WERI-Rb-1 (cell line): ENCODE data around the gene TSSK6.

Source experiments
- DNase-seq: peaks from one replicate; pipeline ENCODE4 v3.0.0-alpha.2; 2020
- H3K27ac ChIP-seq: fragments of 250-450 bp; sonication (Bioruptor Pico); 2 replicates; pipeline ENCODE4 v1.5.1; 2020; ENCODE audit warnings: mild to moderate bottlenecking, moderate library complexity
- H3K27me3 ChIP-seq: fragments of 250-450 bp; sonication (Bioruptor Pico); 2 replicates; pipeline ENCODE4 v1.5.1; 2021; ENCODE audit warnings: mild to moderate bottlenecking, low read depth, moderate library complexity; ENCODE audit not compliant: insufficient read depth, severe bottlenecking
- H3K36me3 ChIP-seq: fragments of 250-450 bp; sonication (Bioruptor Pico); 2 replicates; pipeline ENCODE4 v1.5.1; 2020; ENCODE audit warnings: mild to moderate bottlenecking, moderate library complexity
- H3K4me3 ChIP-seq: 2 replicates; pipeline ENCODE4 v1.5.1; 2011; ENCODE audit warnings: low read depth, mild to moderate bottlenecking, control low read depth, low read length
- H3K9me3 ChIP-seq: fragments of 250-450 bp; sonication (Bioruptor Pico); 2 replicates; pipeline ENCODE4 v1.5.1; 2021; ENCODE audit warnings: mild to moderate bottlenecking, moderate library complexity; ENCODE audit not compliant: severe bottlenecking
- TF ChIP-seq, protein P1 (sequence below): IDR thresholded peaks from 2 replicates; pipeline ENCODE4 v1.5.1; 2011; ENCODE audit warnings: low read depth, mild to moderate bottlenecking, control low read depth, inconsistent platforms, low read length

The TSSK6 gene

GRCh38 chr19:19470579-19470978, 44.8 kb downstream of the TSSK6 start:
- H3K36me3 ChIP-seq: peaks cover 51% of the 10 kb centered on the region
- DNase-seq: no peak

GRCh38 chr19:19468424-19469050, 46.8 kb downstream of the TSSK6 start:
- TF ChIP-seq, protein P1, sequence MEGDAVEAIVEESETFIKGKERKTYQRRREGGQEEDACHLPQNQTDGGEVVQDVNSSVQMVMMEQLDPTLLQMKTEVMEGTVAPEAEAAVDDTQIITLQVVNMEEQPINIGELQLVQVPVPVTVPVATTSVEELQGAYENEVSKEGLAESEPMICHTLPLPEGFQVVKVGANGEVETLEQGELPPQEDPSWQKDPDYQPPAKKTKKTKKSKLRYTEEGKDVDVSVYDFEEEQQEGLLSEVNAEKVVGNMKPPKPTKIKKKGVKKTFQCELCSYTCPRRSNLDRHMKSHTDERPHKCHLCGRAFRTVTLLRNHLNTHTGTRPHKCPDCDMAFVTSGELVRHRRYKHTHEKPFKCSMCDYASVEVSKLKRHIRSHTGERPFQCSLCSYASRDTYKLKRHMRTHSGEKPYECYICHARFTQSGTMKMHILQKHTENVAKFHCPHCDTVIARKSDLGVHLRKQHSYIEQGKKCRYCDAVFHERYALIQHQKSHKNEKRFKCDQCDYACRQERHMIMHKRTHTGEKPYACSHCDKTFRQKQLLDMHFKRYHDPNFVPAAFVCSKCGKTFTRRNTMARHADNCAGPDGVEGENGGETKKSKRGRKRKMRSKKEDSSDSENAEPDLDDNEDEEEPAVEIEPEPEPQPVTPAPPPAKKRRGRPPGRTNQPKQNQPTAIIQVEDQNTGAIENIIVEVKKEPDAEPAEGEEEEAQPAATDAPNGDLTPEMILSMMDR: no peak
- Histone ChIP-seq H3K27ac (no peak overlapping the region), H3K27me3 (no peaks in the 10 kb centered on the region), H3K36me3 (peaks cover 47% of the 10 kb centered on the region), H3K4me3 (no peak overlapping the region), H3K9me3 (peaks cover 17% of the 10 kb centered on the region)
- DNase-seq: no peak

More at GRCh38 chr19:19470579-19470978, 44.8 kb downstream of the TSSK6 start:
- Histone ChIP-seq H3K27ac (no peak overlapping the region), H3K4me3 (no peak overlapping the region), H3K27me3 (no peaks in the 10 kb centered on the region), H3K9me3 (peaks cover 17% of the 10 kb centered on the region)
- TF ChIP-seq, protein P1: no peak

DNA sequence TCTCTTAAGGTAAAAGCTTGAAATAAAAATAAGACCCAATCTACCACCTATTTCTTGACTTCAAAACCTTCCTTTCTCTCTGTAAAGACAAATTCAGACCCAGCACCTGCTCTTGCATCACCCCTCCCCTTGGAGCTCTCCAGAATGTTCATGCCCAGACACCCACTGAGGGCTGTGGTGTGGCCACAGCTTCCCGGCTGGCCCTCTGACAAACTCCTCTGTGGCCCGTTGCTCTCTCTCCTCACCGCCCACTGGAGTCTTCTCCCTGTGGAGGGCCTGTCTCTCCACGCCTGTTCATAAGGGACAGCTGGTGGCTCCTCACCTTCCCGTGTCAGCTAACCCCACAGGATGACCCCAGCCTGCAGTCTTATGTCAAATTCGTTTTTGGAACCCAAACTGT, 49.1 kb downstream of the TSSK6 start:
- TF ChIP-seq, protein P1: no peak
- Histone ChIP-seq H3K36me3 (peaks cover 40% of the 10 kb centered on the region), H3K27ac (no peak overlapping the region), H3K27me3 (no peaks in the 10 kb centered on the region), H3K9me3 (peaks cover 17% of the 10 kb centered on the region), H3K4me3 (no peak overlapping the region)
- DNase-seq: no peak

GRCh38 chr19:19465436-19466070, 49.8 kb downstream of the TSSK6 start:
- DNase-seq: no peak
- no peaks in the 10 kb centered on the region for H3K27me3 ChIP-seq
- no peak overlapping the region for H3K27ac ChIP-seq
- H3K36me3 ChIP-seq: peaks cover 40% of the 10 kb centered on the region
- no peak overlapping the region for H3K4me3 ChIP-seq
- TF ChIP-seq, protein P1: no peak
- peaks cover 17% of the 10 kb centered on the region for H3K9me3 ChIP-seq

DNA sequence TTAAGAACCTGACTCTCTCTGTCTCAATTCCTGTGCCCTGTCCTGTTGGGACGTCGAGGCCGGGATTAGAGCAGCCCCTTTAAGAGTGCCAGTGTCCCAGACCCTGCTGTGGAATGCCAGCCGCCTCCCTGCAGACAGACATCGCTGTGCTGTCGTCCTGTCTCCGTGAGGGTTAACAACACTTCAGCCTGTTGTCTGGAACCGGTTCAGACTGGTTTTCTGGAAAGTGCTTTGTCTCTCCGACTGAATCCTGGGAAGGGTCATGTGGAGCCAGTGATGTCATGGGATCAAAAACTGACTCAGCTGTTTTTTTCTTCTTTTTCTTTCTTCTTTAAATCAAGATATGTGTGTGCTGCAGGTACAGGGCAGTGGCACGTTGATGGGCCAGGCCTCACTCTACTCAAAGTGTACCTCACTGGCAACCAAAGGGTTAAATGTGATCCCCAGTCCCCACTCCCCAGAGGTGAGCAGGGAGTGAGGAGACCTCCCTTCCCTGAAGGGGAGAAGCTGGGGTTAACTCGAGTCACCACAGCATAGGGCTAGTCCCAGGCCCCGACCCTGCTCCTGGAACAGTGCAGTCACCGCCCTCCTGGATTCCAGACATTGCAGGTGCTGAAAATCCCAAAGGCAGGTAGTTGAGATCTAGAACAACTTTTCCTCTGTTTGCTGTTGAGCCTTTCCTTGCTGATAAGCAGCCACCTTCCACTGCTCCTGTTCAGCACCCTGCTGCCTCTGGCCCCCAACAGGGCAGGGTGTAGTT, 50.8 kb downstream of the TSSK6 start:
- TF ChIP-seq, protein P1: no peak
- H3K36me3 ChIP-seq: peaks cover 40% of the 10 kb centered on the region
- H3K4me3 ChIP-seq: no peak overlapping the region
- H3K27ac ChIP-seq: no peak overlapping the region
- no peaks in the 10 kb centered on the region for H3K27me3 ChIP-seq
- peaks cover 17% of the 10 kb centered on the region for H3K9me3 ChIP-seq
- DNase-seq: no peak
